Epithelial cell of esophagus (primary cell): Measurements from ENCODE around the gene UQCRHL.
A peak's percentile ranks its signal among the peaks of the same experiment; 100 is the strongest.
"Not testable (repeated sequence)": the region's sequence is repeated elsewhere in the genome, so short reads cannot be mapped to it uniquely, and the experiment has no call there.

ENCODE experiments used
- DNase-seq: peaks from one replicate; pipeline ENCODE4 v3.0.0; 2010; ENCODE audit warnings: low read depth
- H3K4me3 ChIP-seq: 2 replicates; pipeline ENCODE4 v1.5.1; 2011; ENCODE audit warnings: mild to moderate bottlenecking, low read length, control low read depth
- TF ChIP-seq, protein P1 (sequence below): IDR thresholded peaks from 2 replicates; pipeline ENCODE4 v1.5.1; 2011; ENCODE audit warnings: low read depth, mild to moderate bottlenecking, low read length, control low read depth, inconsistent platforms; ENCODE audit not compliant: insufficient read depth; ENCODE audit errors: missing control alignments

UQCRHL gene

DNA sequence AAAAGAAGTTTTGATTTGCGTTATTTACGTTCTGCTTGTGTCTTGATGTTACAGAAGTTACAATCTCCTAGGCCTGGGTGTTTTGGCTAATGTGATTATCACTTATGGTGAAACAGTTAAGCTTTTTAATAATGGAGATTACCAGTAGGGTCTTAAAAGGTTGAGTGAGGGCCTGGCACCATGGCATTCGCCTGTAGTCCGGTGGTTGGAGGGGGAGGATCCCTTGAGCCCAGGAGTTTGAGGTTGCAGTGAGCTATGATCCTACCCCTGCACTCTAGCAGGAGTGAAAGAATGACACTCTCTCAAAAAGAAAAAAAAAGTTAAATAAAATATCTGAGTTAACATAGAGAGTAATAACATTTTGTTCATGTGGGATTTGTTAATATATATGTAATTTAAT is 31.3 kb upstream of the UQCRHL start:
- H3K4me3 ChIP-seq, result no peak overlapping the region

DNA sequence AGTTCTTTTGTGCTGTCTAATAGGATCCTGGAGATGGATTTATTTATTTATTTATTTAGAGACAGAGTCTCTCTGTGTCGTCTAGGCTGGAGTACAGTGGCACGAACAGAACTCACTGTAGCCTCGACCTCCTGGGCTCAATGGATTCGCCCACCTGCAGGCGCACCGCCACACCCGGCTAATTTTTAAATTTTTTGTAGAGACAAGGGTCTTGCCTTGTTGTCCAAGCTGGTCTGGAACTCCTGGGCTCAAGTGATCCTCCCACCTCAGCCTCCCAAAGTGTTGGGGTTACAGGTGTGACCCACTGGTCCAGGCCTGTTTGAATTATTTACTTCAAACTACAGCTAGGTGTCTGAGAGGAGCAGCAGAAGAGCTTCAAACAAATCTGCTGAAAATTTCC is 30.5 kb upstream of the UQCRHL start:
- H3K4me3 ChIP-seq, result no peak overlapping the region
- TF ChIP-seq, protein P1, sequence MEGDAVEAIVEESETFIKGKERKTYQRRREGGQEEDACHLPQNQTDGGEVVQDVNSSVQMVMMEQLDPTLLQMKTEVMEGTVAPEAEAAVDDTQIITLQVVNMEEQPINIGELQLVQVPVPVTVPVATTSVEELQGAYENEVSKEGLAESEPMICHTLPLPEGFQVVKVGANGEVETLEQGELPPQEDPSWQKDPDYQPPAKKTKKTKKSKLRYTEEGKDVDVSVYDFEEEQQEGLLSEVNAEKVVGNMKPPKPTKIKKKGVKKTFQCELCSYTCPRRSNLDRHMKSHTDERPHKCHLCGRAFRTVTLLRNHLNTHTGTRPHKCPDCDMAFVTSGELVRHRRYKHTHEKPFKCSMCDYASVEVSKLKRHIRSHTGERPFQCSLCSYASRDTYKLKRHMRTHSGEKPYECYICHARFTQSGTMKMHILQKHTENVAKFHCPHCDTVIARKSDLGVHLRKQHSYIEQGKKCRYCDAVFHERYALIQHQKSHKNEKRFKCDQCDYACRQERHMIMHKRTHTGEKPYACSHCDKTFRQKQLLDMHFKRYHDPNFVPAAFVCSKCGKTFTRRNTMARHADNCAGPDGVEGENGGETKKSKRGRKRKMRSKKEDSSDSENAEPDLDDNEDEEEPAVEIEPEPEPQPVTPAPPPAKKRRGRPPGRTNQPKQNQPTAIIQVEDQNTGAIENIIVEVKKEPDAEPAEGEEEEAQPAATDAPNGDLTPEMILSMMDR, result no peak
- no peak for DNase-seq

More for the DNA sequence above, 31.3 kb upstream of the UQCRHL start:
- DNase-seq, result no peak
- TF ChIP-seq, protein P1, result no peak

DNA sequence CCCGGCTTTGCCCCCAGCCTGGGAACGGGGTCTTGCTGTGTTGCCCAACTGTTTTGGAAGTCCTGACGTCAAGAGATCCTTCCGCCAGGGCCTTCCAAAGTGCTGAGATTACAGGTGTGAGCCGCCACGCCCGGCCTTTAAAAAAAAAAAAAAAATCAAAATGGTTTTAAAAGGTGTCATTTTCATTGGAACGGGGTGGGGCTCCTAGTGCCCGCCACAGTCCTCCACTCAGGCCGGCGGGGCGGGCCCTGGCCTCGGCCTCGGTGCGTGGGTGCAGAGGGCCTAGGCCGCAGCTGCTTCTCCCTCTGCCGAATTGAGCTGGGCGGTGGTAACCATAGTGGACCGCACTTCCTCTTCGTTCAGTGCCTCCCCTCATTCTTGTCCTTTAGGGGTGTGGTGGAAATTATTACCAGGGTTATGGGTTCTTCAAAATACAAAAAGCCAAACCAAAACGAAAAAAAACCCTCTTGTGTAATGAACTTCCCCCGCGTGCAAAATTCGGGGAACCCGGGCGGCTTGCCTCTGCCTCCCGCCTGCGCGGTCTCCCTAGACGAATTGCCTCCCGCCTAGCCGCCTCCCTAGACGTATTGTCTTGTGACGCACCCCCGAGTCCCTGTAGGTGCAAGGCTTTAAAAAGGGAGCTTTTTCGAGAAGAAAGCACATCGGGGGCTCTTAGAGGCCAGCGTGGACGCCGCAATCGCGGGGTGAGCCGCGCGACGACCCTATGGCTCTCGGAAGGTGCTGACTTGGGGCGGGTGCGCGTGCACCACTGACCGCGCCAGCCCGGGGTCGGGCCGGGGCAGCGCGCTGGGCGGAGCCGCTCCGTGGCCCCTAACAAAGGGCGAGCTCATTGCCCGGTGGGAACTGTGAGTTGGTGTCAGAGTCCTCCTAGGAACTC is 29.6 kb upstream of the UQCRHL start:
- H3K4me3 ChIP-seq, result no peak overlapping the region
- no peak for DNase-seq
- TF ChIP-seq, protein P1, result no peak

DNA sequence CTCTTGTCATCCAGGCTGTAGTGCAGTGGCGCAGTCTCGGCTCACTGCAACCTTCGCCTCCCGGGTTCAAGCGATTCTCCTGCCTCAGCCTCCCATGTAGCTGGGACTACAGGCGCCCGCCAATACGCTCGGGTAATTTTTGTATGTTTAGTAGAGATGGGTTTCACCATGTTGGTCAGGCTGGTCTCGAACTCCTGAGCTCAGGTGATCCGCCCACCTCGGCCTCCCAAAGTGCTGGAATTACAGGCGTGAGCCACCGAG is 29.0 kb upstream of the UQCRHL start:
- not testable (repeated sequence) for DNase-seq
- peak overlapping the region; percentile 75 for H3K4me3 ChIP-seq

DNA sequence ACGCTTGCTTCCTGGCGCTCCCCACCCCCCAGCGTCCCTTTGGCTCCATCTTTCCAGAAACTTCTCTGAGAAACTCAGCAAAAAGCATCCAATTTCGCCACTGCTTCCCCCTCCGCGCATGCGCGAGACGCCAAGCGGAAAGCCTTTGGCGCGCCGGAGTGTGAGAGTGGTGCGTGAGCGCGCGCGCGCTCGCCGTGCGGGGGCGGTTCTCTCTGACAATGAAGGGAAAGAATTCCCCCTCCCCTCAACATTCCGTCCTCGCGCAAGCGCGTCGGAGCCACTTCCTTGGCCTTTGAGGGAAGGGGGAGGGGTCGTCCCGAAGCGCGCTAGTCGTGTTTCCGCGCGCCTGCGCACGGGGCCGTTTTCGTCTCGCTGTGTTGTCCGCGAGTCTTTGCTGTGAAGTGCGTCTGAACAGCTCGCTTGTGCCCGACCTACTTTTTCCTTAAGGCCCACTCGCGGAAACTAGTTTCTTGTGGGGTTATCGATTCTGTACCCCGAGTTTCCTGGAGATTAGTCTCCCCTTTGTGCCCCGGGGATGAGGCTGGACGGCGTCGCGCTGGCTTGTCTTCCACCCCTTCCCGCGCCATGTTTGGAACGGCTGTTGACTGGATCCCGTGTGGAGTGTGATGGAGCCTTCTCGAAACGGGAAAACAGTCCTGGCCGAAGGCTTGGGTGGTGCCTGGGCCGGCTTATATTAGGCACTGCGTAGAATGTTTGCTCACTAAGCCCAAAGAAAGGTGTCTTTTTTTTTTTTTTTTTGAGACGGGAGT is 28.5 kb upstream of the UQCRHL start:
- TF ChIP-seq, protein P1, result no peak
- DNase-seq, result peak; percentile 99
- peak overlapping the region; percentile 87 for H3K4me3 ChIP-seq

- peak overlapping the region; percentile 87 for H3K4me3 ChIP-seq
- peak; percentile 30 for DNase-seq
- TF ChIP-seq, protein P1, result no peak
Measured at GRCh38 chr1:15835205-15835740, 27.8 kb upstream of the UQCRHL start.

- DNase-seq, result peak; percentile 92
- peak overlapping the region; percentile 87 for H3K4me3 ChIP-seq
- TF ChIP-seq, protein P1, result no peak
Measured at GRCh38 chr1:15834406-15835204, 27.2 kb upstream of the UQCRHL start.
